Lung (tissue), 12 donors: ENCODE data around the gene RELN. TPM values are rescaled to one million over a fixed set of nuclear protein-coding genes. Genes with fewer than 3 reads are reported as not detected.

Experiments used
- ATAC-seq: fragments of 200-7000 bp; cut with Tn5 transposase; one replicate; pipeline ENCODE4 v1.9.1; 2020; ENCODE audit warnings: moderate number of reproducible peaks; ENCODE audit not compliant: insufficient read depth, low FRiP score
- DNase-seq, 3 donors: peaks; one replicate each; pipeline ENCODE4 v3.0.0-alpha.2; 2013 to 2017
- H3K27ac ChIP-seq, 2 donors: one replicate each; pipeline ENCODE4 v1.5.1; 2013; ENCODE audit warnings: mild to moderate bottlenecking in 2 of 2, moderate library complexity in 2 of 2, control low read depth in 1 of 2, inconsistent platforms in 1 of 2, low read depth in 1 of 2, low read length in 1 of 2
- H3K27me3 ChIP-seq, 3 donors: one replicate each; pipeline ENCODE4 v1.5.1; 2013; ENCODE audit warnings: low read length in 2 of 3; ENCODE audit not compliant: control insufficient read depth in 3 of 3, insufficient read depth in 3 of 3
- H3K36me3 ChIP-seq, 4 donors: one replicate each; pipeline ENCODE4 v1.5.1; 2013; ENCODE audit warnings: low read length in 4 of 4, mild to moderate bottlenecking in 1 of 4, moderate library complexity in 1 of 4; ENCODE audit not compliant: control insufficient read depth in 4 of 4, insufficient read depth in 4 of 4
- H3K4me1 ChIP-seq, 5 donors: one replicate each; pipeline ENCODE4 v1.5.1; 2013; ENCODE audit warnings: low read length in 5 of 5, mild to moderate bottlenecking in 2 of 5, moderate library complexity in 1 of 5; ENCODE audit not compliant: control insufficient read depth in 5 of 5, insufficient read depth in 5 of 5
- H3K4me3 ChIP-seq: one replicate; pipeline ENCODE4 v1.5.1; 2013; ENCODE audit warnings: mild to moderate bottlenecking, control low read depth, moderate library complexity
- H3K9ac ChIP-seq, 2 donors: one replicate each; pipeline ENCODE4 v1.5.1; 2013; ENCODE audit warnings: low read length in 2 of 2, control low read depth in 1 of 2; ENCODE audit not compliant: insufficient read depth in 1 of 2
- H3K9me3 ChIP-seq, 4 donors: one replicate each; pipeline ENCODE4 v1.5.1; 2013; ENCODE audit warnings: low read length in 3 of 4, mild to moderate bottlenecking in 1 of 4, moderate library complexity in 1 of 4; ENCODE audit not compliant: control insufficient read depth in 4 of 4, insufficient read depth in 3 of 4
- CTCF ChIP-seq: IDR thresholded peaks from 2 replicates; pipeline ENCODE4 v1.5.1; 2012; ENCODE audit warnings: mild to moderate bottlenecking; ENCODE audit errors: control extremely low read depth, extremely low read depth
- WGBS, 2 donors: extraction: QIAGEN DNeasy Blood & Tissue Kit; methylation state at CpG; one replicate each; pipeline ENCODE4 v1.1.7; 2013; 5-methylcytosine and 5-hydroxymethylcytosine counted together
- polyA plus RNA-seq, 2 donors: library from polyadenylated mRNA; stranded (reverse); fragments of 200-250 nt; gene quantifications; one replicate each; pipeline ENCODE4 v1.2.1, GENCODE V29; 2013
- total RNA-seq, 2 donors: library from RNA; depleted of rRNA in 1 of 2; stranded (reverse); fragments of >200 nt in 1 of 2; gene quantifications; one replicate each; pipeline ENCODE4 v1.2.1, GENCODE V29; 2014 to 2021
- donor health status: control.
- donor health status: control.
- donor health status: Bipolar disorder and iron deficiency.
- donor health status: healthy.
- donor health status: DM: yes; HTN: yes; CAD: no.

Gene RELN
- total and polyA plus RNA-seq, 4 donors: 0.24 to 7.7 (median 2.0) TPM

GRCh38 chr7:103694304-103694703 lies 295.2 kb downstream of the RELN start:
- H3K4me3 ChIP-seq: no peak overlapping the region
- DNase-seq (no peak), ATAC-seq (no peak)
- 81 to 93% methylated on average over 4 of the region's 4 CpGs for WGBS, 2 donors
- TF ChIP-seq CTCF: no peak
- no peak overlapping the region for H3K27ac ChIP-seq
- H3K27me3 ChIP-seq: no peaks in the 10 kb centered on the region
- H3K9me3 ChIP-seq: no peaks in the 10 kb centered on the region
- H3K36me3 ChIP-seq: no peaks in the 10 kb centered on the region
- no peaks in the 10 kb centered on the region for H3K4me1 ChIP-seq
- no peak overlapping the region for H3K9ac ChIP-seq

GRCh38 chr7:103691291-103691690 lies 298.2 kb downstream of the RELN start:
- Histone ChIP-seq H3K9me3 (no peaks in the 10 kb centered on the region), H3K4me1 (no peaks in the 10 kb centered on the region), H3K36me3 (no peaks in the 10 kb centered on the region), H3K4me3 (no peak overlapping the region), H3K9ac (no peak overlapping the region), H3K27ac (no peak overlapping the region), H3K27me3 (no peaks in the 10 kb centered on the region)
- 79 to 87% methylated on average over 4 of the region's 4 CpGs for WGBS, 2 donors
- no peak for TF ChIP-seq CTCF
- ATAC-seq: no peak
- no peak for DNase-seq

GRCh38 chr7:103690242-103690974 lies 299.1 kb downstream of the RELN start:
- ATAC-seq (no peak), DNase-seq (no peak)
- H3K36me3 ChIP-seq: no peaks in the 10 kb centered on the region
- H3K4me1 ChIP-seq: no peaks in the 10 kb centered on the region
- H3K4me3 ChIP-seq: no peak overlapping the region
- no peak overlapping the region for H3K9ac ChIP-seq
- TF ChIP-seq CTCF: no peak
- no peak overlapping the region for H3K27ac ChIP-seq
- no peaks in the 10 kb centered on the region for H3K9me3 ChIP-seq
- 63 to 75% methylated on average over 6 of the region's 6 CpGs for WGBS, 2 donors
- no peaks in the 10 kb centered on the region for H3K27me3 ChIP-seq

GRCh38 chr7:103689255-103689654 lies 300.2 kb downstream of the RELN start:
- H3K27me3 ChIP-seq: no peaks in the 10 kb centered on the region
- no peak overlapping the region for H3K4me3 ChIP-seq
- H3K9me3 ChIP-seq: no peaks in the 10 kb centered on the region
- H3K9ac ChIP-seq: no peak overlapping the region
- no peak for TF ChIP-seq CTCF
- 52 to 59% methylated on average over 5 of the region's 5 CpGs for WGBS, 2 donors
- no peak overlapping the region for H3K27ac ChIP-seq
- no peak for ATAC-seq
- no peaks in the 10 kb centered on the region for H3K36me3 ChIP-seq
- H3K4me1 ChIP-seq: no peaks in the 10 kb centered on the region
- DNase-seq: no peak
